HepG2 (cell line): ENCODE measurements around the gene STMN3. TPM values are rescaled to one million over a fixed set of nuclear protein-coding genes. Genes with fewer than 3 reads are reported as not detected.
A peak's percentile ranks its signal among the peaks of the same experiment; 100 is the strongest.

Experiments
- ATAC-seq: fragments of 200-7000 bp; cut with Tn5 transposase; 3 replicates; pipeline ENCODE4 v1.9.1; 2020; ENCODE audit warnings: mild to moderate bottlenecking, moderate library complexity
- BruUV-seq: library from RNA; stranded (reverse); fragments of 400-500 nt; replicated peaks from 2 replicates; lab custom pipeline; 2021; lab: Mats Ljungman, UMichigan
- CTCF ChIA-PET: fragments of 300-600 bp; formaldehyde crosslinking; extraction: SDS; loops from one replicate; lab custom pipeline; 2021; ENCODE audit warnings: low total read pairs, inconsistent platforms, low intra/inter-chr PET ratio; lab: Yijun Ruan, JAX
- POLR2A ChIA-PET: fragments of 350-600 bp; sonication (Branson Sonifier 250); formaldehyde crosslinking; loops from one replicate; lab custom pipeline; 2020; ENCODE audit warnings: antibody characterized with exemption, inconsistent platforms; lab: Yijun Ruan, JAX
- DNase-seq: peaks from one replicate; pipeline ENCODE4 v3.0.0-alpha.2; 2015; ENCODE audit warnings: low spot score
- FAIRE-seq: peaks from 3 replicates; lab custom pipeline; 2011; peaks lifted over from hg19 to GRCh38; lab: Jason Lieb, UNC
- H2AFZ ChIP-seq: one replicate; pipeline ENCODE4 v1.6.1; 2011; ENCODE audit warnings: low read length, inconsistent platforms
- H3K27ac ChIP-seq: fragments of 300-600 bp; 3 replicates; pipeline ENCODE4 v1.8.0; 2011; ENCODE audit warnings: mixed run types, mild to moderate bottlenecking, mixed read lengths, low read length, inconsistent platforms; ENCODE audit not compliant: insufficient read depth; ENCODE audit errors: extremely low read length
- H3K27me3 ChIP-seq, 2 experiments: fragments of 200-600 bp in 1 of 2; 2 replicates in 1 of 2; 3 replicates in 1 of 2; pipeline versions ENCODE4 v1.6.0 to v1.8.0; 2011; ENCODE audit warnings: low read length in 2 of 2, mild to moderate bottlenecking in 2 of 2, moderate library complexity in 2 of 2, inconsistent platforms in 1 of 2; ENCODE audit not compliant: insufficient read depth in 2 of 2, control insufficient read depth in 1 of 2
- H3K36me3 ChIP-seq, 2 experiments: fragments of 200-600 bp in 1 of 2; replicated peaks in 1 of 2; 2 replicates in 1 of 2; 3 replicates in 1 of 2; pipeline versions ENCODE4 v1.5.1 to v1.8.0; 2011; ENCODE audit warnings: low read length in 2 of 2, inconsistent platforms in 1 of 2; ENCODE audit not compliant: insufficient read depth in 2 of 2, control insufficient read depth in 1 of 2
- H3K4me1 ChIP-seq: 2 replicates; pipeline ENCODE4 v1.5.1; 2012; ENCODE audit warnings: low read length, inconsistent platforms; ENCODE audit not compliant: insufficient read depth
- H3K4me2 ChIP-seq: 2 replicates; pipeline ENCODE4 v1.6.0; 2011; ENCODE audit warnings: low read depth, low read length, inconsistent platforms
- H3K4me3 ChIP-seq, 3 experiments: fragments of 200-600 bp in 1 of 3; sonication (generic), shearing (Covaris generic) in 1 of 3; replicated peaks in 1 of 3; 2 replicates each; pipeline ENCODE4 v1.5.1; 2011 to 2016; ENCODE audit warnings: low read length in 3 of 3, inconsistent platforms in 2 of 3, low read depth in 2 of 3, mild to moderate bottlenecking in 2 of 3, control low read depth in 1 of 3, mixed read lengths in 1 of 3; ENCODE audit not compliant: insufficient read depth in 1 of 3
- H3K79me2 ChIP-seq: one replicate; pipeline ENCODE4 v1.6.1; 2011; ENCODE audit warnings: low read length, inconsistent platforms; ENCODE audit not compliant: insufficient read depth
- H3K9ac ChIP-seq: 2 replicates; pipeline ENCODE4 v1.6.0; 2011; ENCODE audit warnings: mild to moderate bottlenecking, low read depth, low read length, inconsistent platforms; ENCODE audit not compliant: insufficient read depth
- H3K9me3 ChIP-seq: 2 replicates; pipeline ENCODE4 v1.5.1; 2012; ENCODE audit warnings: mild to moderate bottlenecking, low read length
- H4K20me1 ChIP-seq: 2 replicates; pipeline ENCODE4 v1.6.0; 2011; ENCODE audit warnings: inconsistent platforms, mild to moderate bottlenecking, low read length, moderate library complexity; ENCODE audit not compliant: insufficient read depth
- KMT2A ChIP-seq: sonication (generic); formaldehyde crosslinking; IDR thresholded peaks from 2 replicates; pipeline ENCODE4 v1.4.0; 2020; ENCODE audit warnings: missing genetic modification reagents
- ZNF605 ChIP-seq: sonication (generic); formaldehyde crosslinking; IDR thresholded peaks from 2 replicates; pipeline ENCODE4 v1.8.0; 2022; ENCODE audit warnings: mild to moderate bottlenecking, missing genetic modification reagents
- ZNF687 ChIP-seq: sonication (generic); formaldehyde crosslinking; IDR thresholded peaks from 2 replicates; pipeline ENCODE4 v1.5.1; 2020; ENCODE audit warnings: mild to moderate bottlenecking, missing genetic modification reagents, moderate library complexity
- ZNF772 ChIP-seq: sonication (generic); formaldehyde crosslinking; IDR thresholded peaks from 2 replicates; pipeline ENCODE4 v1.5.0; 2020; ENCODE audit warnings: mild to moderate bottlenecking, missing genetic modification reagents
- WGBS: methylation state at CpG from one replicate; pipeline ENCODE4 v1.1.6; 2017; ENCODE audit warnings: low lambda C conversion rate; 5-methylcytosine and 5-hydroxymethylcytosine counted together
- in situ Hi-C: cut with HindIII; loops from 2 replicates; pipeline ENCODE4 v1.10.0; 2017; ENCODE audit warnings: low pct_unique_long_range_greater_than_20kb; ENCODE audit not compliant: extremely low pct_ligation_motif_present
- intact Hi-C: fragments of 100-400 bp; cut with micrococcal nuclease; formaldehyde crosslinking; loops from one replicate; pipeline ENCODE4 v1.10.0; 2022; ENCODE audit not compliant: unreplicated experiment
- polyA plus RNA-seq, 8 experiments: library from polyadenylated mRNA; depleted of rRNA in 3 of 8; stranded (reverse) in 7 of 8; unstranded in 1 of 8; fragments of >200 nt; fragmentation: Illumina TruSeq in 4 of 8; extraction: Trizol in 4 of 8; gene quantifications; 2 replicates each; pipeline versions ENCODE4 v1.2.1 to v1.2.3, GENCODE V29; 2011 to 2016; ENCODE audit warnings: low read depth in 4 of 8, missing spikeins in 1 of 8, mixed read lengths in 1 of 8; ENCODE audit not compliant: insufficient read depth in 1 of 8
- total RNA-seq, 5 experiments: library from RNA; depleted of rRNA; stranded (reverse); fragments of >200 nt; fragmentation: Illumina TruSeq; extraction: Trizol; gene quantifications; 2 replicates each; pipeline ENCODE4 v1.2.3, GENCODE V29; 2016; ENCODE audit warnings: low read depth in 1 of 5

STMN3 gene
- total and polyA plus RNA-seq, 2 of the 13 experiments (the other 11 are each of a cell fraction or from before 2014, with no cell fraction given): 21.0 to 48.3 TPM

GRCh38 chr20:63660622-63661021 is 7.4 kb upstream of the STMN3 start:
- BruUV-seq: no TSS peak
- Histone ChIP-seq H3K27ac (no peak overlapping the region), H3K4me3 (no peak overlapping the region), H2AFZ (no peak overlapping the region), H3K79me2 (peaks cover 17% of the 10 kb centered on the region), H3K9me3 (no peaks in the 10 kb centered on the region), H3K4me1 (peaks cover 31% of the 10 kb centered on the region), H3K27me3 (no peaks in the 10 kb centered on the region; a peak in 1 of 5 replicates), H3K36me3 (peaks cover 25 to 35% of the 10 kb centered on the region in 2 experiments), H3K4me2 (0 out of 2 replicates have a peak overlapping the region, but pooled peaks have one; percentile 8), H4K20me1 (no peaks in the 10 kb centered on the region), H3K9ac (no peak overlapping the region)
- ChIA-PET CTCF (no interaction called here), POLR2A (interaction anchor here (1.2 kb wide), 1 partner anchor 36 kb away, joined by 3 read pairs; no protein-coding TSS in a partner anchor)
- no peak for DNase-seq
- 85% methylated on average over 8 of the region's 8 CpGs for WGBS
- in situ Hi-C loops: no loop called here
- intact Hi-C loops: no loop called here
- FAIRE-seq: peak; percentile 36
- ATAC-seq: no peak
- TF ChIP-seq ZNF772 (CRISPR knock-in tag): no peak
- TF ChIP-seq KMT2A (CRISPR knock-in tag): 0 out of 2 replicates have a peak, but pooled peaks have one; percentile 11
- peak; percentile 45; the same call in 1 of the 2 replicates for TF ChIP-seq ZNF605
- peak; percentile 53 for TF ChIP-seq ZNF687 (CRISPR knock-in tag)
